Uterus (tissue), 4 donors: ENCODE measurements around the gene BBLN. TPM values are rescaled to one million over a fixed set of nuclear protein-coding genes. Genes with fewer than 3 reads are reported as not detected.

Experiments used
- DNase-seq, 2 donors: peaks; one replicate each; pipeline ENCODE4 v3.0.0-alpha.2; 2019 to 2020
- H3K27ac ChIP-seq, 2 donors: fragments of 200-600 bp; sonication (generic); 1 replicate in 1 of 2; 2 replicates in 1 of 2; pipeline ENCODE4 v1.5.1; 2016 to 2018
- H3K27me3 ChIP-seq, 2 donors: fragments of 200-600 bp; sonication (generic); one replicate each; pipeline ENCODE4 v1.5.1; 2018 to 2019; ENCODE audit warnings: control low read depth in 1 of 2
- H3K36me3 ChIP-seq, 2 donors: fragments of 200-600 bp; sonication (generic); one replicate each; pipeline ENCODE4 v1.5.1; 2019; ENCODE audit warnings: control low read depth in 1 of 2
- H3K4me1 ChIP-seq, 2 donors: fragments of 200-600 bp; sonication (generic); one replicate each; pipeline ENCODE4 v1.5.1; 2018 to 2019; ENCODE audit warnings: control low read depth in 1 of 2
- H3K4me3 ChIP-seq, 2 donors: fragments of 200-600 bp; sonication (generic); 1 replicate in 1 of 2; 2 replicates in 1 of 2; pipeline ENCODE4 v1.5.1; 2018 to 2019; ENCODE audit warnings: mild to moderate bottlenecking in 1 of 2
- H3K9me3 ChIP-seq, 2 donors: fragments of 200-600 bp; sonication (generic); one replicate each; pipeline ENCODE4 v1.5.1; 2019; ENCODE audit warnings: control low read depth in 1 of 2
- POLR2A ChIP-seq, 2 donors: fragments of 450-650 bp; IDR thresholded peaks; one replicate each; pipeline ENCODE4 v1.6.1; 2016; ENCODE audit warnings: antibody characterized with exemption in 2 of 2, mild to moderate bottlenecking in 1 of 2, moderate library complexity in 1 of 2
- intact Hi-C: fragments of 100-400 bp; cut with DNase I; formaldehyde crosslinking; loops from one replicate; pipeline ENCODE4 v1.15.1; 2023; ENCODE audit warnings: low total_unique reads
- total RNA-seq, 4 donors: library from RNA; depleted of rRNA in 3 of 4; stranded (reverse); fragments of >200 nt in 3 of 4; gene quantifications; one replicate each; pipeline versions ENCODE4 v1.1.0 to v1.2.4, GENCODE V29; 2014 to 2023
- TF ChIP-seq, protein P1 (sequence below), 4 experiments: fragments of 200-600 bp in 2 of 4; fragments of 450-650 bp in 2 of 4; sonication (generic) in 2 of 4; IDR thresholded peaks; one replicate each; pipeline ENCODE4 v1.5.1; 2016 to 2019; ENCODE audit warnings: antibody characterized with exemption in 4 of 4, mild to moderate bottlenecking in 2 of 4, moderate library complexity in 1 of 4
- donor health status: DM: yes; HTN: yes; CAD: no.

Gene BBLN
- total RNA-seq, 4 donors from 2014 or later: 31.3 to 198 (median 96.0) TPM

GRCh38 chr9:128121466-128121810 is 38.6 kb upstream of the BBLN start:
- no peaks in the 10 kb centered on the region for H3K9me3 ChIP-seq
- H3K36me3 ChIP-seq: no peaks in the 10 kb centered on the region
- peaks cover 5 to 9% of the 10 kb centered on the region in 2 donors for H3K4me1 ChIP-seq
- no peak for DNase-seq
- TF ChIP-seq POLR2A (IDR thresholded peaks at IDR 0.05): no peak
- TF ChIP-seq, protein P1, sequence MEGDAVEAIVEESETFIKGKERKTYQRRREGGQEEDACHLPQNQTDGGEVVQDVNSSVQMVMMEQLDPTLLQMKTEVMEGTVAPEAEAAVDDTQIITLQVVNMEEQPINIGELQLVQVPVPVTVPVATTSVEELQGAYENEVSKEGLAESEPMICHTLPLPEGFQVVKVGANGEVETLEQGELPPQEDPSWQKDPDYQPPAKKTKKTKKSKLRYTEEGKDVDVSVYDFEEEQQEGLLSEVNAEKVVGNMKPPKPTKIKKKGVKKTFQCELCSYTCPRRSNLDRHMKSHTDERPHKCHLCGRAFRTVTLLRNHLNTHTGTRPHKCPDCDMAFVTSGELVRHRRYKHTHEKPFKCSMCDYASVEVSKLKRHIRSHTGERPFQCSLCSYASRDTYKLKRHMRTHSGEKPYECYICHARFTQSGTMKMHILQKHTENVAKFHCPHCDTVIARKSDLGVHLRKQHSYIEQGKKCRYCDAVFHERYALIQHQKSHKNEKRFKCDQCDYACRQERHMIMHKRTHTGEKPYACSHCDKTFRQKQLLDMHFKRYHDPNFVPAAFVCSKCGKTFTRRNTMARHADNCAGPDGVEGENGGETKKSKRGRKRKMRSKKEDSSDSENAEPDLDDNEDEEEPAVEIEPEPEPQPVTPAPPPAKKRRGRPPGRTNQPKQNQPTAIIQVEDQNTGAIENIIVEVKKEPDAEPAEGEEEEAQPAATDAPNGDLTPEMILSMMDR (IDR thresholded peaks at IDR 0.05): no peak
- intact Hi-C loops: loop anchor here (5.0 kb wide), 1 partner anchor 179 kb away; no protein-coding TSS in a partner anchor
- H3K27me3 ChIP-seq: no peaks in the 10 kb centered on the region
- H3K27ac ChIP-seq: no peak overlapping the region
- no peak overlapping the region for H3K4me3 ChIP-seq

GRCh38 chr9:128121924-128122808 is 37.9 kb upstream of the BBLN start:
- Histone ChIP-seq H3K9me3 (no peaks in the 10 kb centered on the region), H3K36me3 (no peaks in the 10 kb centered on the region), H3K27ac (no peak overlapping the region), H3K4me1 (peaks cover 5 to 14% of the 10 kb centered on the region in 2 donors), H3K4me3 (no peak overlapping the region), H3K27me3 (no peaks in the 10 kb centered on the region)
- DNase-seq: no peak
- intact Hi-C loops: loop anchor here (5.0 kb wide), 1 partner anchor 180 kb away; no protein-coding TSS in a partner anchor
- TF ChIP-seq, protein P1 (IDR thresholded peaks at IDR 0.05): no peak
- no peak for TF ChIP-seq POLR2A (IDR thresholded peaks at IDR 0.05)

DNA sequence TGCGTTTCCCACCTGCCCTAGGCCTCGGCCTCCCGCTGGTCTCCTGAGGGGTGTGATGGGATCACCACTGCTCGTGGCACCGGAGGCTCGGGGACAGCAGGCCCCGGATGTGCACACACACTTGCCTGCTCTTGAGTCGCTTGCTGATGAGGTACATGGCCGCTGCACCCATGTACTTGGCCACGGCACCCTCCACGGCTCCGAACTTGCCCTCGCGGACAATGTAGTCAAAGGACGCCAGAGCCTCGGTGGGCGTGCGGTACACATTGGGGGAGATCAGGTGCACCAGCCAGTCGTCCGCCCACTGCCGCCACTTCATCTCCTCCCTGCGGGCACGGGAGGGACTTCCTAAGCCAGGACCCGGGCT is 37.3 kb upstream of the BBLN start:
- Histone ChIP-seq H3K27ac (no peak overlapping the region), H3K36me3 (no peaks in the 10 kb centered on the region), H3K9me3 (no peaks in the 10 kb centered on the region), H3K4me1 (peaks cover 5 to 14% of the 10 kb centered on the region in 2 donors), H3K4me3 (no peak overlapping the region), H3K27me3 (no peaks in the 10 kb centered on the region)
- no peak for DNase-seq
- intact Hi-C loops: loop anchor here (5.0 kb wide), 1 partner anchor 180 kb away; no protein-coding TSS in a partner anchor
- TF ChIP-seq POLR2A (IDR thresholded peaks at IDR 0.05): no peak
- TF ChIP-seq, protein P1 (IDR thresholded peaks at IDR 0.05): no peak

DNA sequence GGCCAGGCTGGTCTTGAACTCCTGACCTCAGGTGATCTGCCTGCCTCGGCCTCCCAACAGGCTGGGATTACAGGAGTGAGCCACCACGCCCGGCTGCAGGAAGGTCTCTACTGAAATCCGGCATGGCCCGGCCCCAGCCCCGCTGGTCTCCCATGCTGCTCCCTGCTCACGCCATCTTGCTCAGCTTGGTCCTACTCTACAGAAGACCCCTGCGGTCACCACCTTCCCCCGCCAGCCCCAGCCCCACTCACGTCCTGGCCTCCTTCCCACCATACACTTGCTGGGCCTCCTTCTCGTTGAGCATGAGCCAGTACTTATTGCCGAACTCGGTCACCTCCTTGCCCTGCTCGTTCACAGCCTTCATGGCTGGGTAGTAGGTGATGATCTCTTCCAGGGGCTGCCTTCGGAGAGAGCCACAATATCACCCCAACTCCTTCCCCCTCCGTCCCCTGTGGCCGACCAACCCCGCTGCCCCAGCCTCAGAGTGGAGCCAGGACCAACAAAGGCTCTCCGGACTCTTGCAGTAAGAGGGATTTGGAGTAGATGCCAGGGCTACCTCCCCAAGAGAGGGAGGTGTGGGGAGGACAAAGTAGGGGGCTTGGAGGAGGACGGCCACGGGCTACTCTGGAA is 36.5 kb upstream of the BBLN start:
- Histone ChIP-seq H3K4me3 (no peak overlapping the region), H3K4me1 (peaks cover 5 to 14% of the 10 kb centered on the region in 2 donors), H3K27ac (no peak overlapping the region), H3K9me3 (no peaks in the 10 kb centered on the region), H3K36me3 (no peaks in the 10 kb centered on the region), H3K27me3 (no peaks in the 10 kb centered on the region)
- intact Hi-C loops: loop anchor here (5.0 kb wide), 1 partner anchor 181 kb away; no protein-coding TSS in a partner anchor
- TF ChIP-seq, protein P1 (IDR thresholded peaks at IDR 0.05): no peak
- DNase-seq: no peak

DNA sequence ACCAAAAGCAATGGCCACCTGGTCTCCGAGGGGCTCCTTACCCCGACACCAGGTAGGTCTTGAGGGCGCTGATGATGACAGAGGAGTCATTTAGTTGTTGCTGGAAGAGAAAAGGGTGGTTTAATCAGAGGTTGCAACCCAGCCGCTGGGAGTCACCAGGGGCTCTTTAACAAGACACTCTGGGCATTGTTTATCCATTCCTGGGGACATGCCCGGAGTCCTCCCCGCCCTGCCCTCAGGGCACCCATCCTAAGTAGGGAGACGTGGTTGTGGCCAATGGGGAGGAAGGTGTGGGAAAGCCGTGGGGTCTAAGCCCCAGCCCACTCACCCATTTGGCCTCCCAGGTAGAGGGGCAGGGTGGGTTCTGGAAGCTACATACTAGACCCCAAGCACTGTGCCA is 35.6 kb upstream of the BBLN start:
- H3K4me1 ChIP-seq: peaks cover 5 to 14% of the 10 kb centered on the region in 2 donors
- no peaks in the 10 kb centered on the region for H3K36me3 ChIP-seq
- H3K27ac ChIP-seq: no peak overlapping the region
- H3K27me3 ChIP-seq: no peaks in the 10 kb centered on the region
- H3K9me3 ChIP-seq: no peaks in the 10 kb centered on the region
- TF ChIP-seq, protein P1 (IDR thresholded peaks at IDR 0.05): no peak
- TF ChIP-seq POLR2A (IDR thresholded peaks at IDR 0.05): no peak
- H3K4me3 ChIP-seq: no peak overlapping the region
- no peak for DNase-seq
- intact Hi-C loops: loop anchor here (5.0 kb wide), 1 partner anchor 182 kb away; no protein-coding TSS in a partner anchor
